Colon (tissue), 2 donors: ENCODE data around the gene PRPSAP2.
"Not testable (repeated sequence)": the region's sequence is repeated elsewhere in the genome, so short reads cannot be mapped to it uniquely, and the experiment has no call there.

Source experiments
- FAIRE-seq: peaks from 2 replicates; lab custom pipeline; 2012; peaks lifted over from hg19 to GRCh38; lab: Jason Lieb, UNC
- donor health status: control.
- donor health status: control.

Gene PRPSAP2

DNA sequence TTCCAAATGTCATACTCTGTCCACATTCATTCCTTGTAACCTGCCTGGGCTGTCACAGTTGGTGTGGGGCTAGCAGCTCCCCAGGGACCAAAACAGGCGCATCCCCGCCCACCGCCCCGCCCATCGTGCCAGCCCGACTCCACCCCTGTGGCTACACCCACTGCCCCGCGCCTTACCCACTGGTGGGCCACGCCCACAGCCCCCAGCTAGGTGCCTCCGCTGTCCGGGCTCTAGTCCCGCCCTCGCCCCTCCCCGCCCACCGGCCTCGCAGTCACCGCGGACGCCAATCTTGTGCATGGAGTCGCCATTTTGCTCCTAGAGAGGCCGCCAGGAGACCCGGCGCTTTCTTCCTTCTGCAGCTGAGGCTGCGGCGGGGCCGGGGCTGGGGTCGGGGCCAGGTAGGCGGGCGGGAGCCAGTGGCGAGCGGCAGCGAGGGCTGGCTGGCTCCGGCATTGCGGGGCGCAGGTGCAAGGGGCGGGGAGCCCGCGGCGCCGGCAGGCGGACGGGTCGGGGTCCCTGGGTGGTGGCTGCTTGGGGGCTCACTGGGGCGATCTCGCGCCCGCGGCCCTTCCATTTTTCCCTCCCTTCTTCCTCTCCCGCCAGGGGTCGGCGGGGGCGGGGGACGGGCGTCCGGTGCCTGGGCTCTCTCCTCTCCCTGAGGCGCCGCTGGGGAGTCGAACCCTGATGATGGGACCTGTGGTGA, at the start of gene PRPSAP2:
TSS of gene PRPSAP2 (plus strand) at position 268 of the 703 bp plus-strand sequence. CDS start 7,703 bp downstream, outside the sequence.
- FAIRE-seq = no peak

- FAIRE-seq = not testable (repeated sequence)
Measured at GRCh38 chr17:18815924-18816323, 42.0 kb upstream of the PRPSAP2 start.

GRCh38 chr17:18816489-18817371, 41.2 kb upstream of the PRPSAP2 start:
- peak; percentile 38 for FAIRE-seq

GRCh38 chr17:18821430-18821829, 36.5 kb upstream of the PRPSAP2 start:
- not testable (repeated sequence) for FAIRE-seq

- not testable (repeated sequence) for FAIRE-seq
Measured at GRCh38 chr17:18827613-18828012, 30.3 kb upstream of the PRPSAP2 start.

DNA sequence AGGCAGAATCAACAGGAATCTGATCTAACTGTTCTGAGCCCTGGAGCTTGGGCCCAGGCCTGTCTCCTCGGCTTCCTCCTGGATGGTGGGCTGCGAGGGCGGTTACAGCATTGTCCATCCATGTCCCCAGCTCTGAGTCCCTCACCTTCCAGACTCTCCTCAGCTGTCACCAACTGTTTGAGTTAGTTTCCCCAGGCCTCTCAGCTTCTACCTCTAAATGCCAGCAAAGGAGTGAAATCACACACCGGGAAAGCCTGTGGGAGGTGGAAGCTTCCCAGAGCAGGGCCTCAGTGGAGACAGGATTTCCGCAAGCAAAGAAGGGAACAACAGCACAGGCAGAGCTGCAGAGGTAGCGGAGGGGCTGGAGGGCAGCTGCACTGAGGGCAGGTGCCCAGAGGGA, 9.4 kb upstream of the PRPSAP2 start:
- no peak for FAIRE-seq

DNA sequence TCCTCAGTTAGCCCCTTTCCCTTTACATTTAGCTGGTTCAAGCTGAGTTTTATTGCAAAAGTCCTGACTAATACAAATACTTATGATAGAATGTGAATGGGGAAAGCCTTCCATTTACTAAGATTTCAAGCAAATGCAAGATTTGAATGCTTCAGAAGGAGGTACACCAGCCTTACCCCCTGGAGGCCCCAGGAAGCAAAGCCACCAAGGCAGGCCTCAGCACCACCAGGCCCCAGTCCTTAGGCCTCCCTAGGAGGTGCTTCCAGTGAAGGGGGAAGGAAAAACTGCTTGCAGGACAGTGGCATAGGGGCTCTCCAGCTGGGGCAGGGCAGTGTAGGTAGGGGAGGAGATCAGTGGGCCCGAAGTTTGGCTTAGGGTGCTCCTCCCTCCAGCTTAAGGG, 7.3 kb upstream of the PRPSAP2 start:
- no peak for FAIRE-seq

- no peak for FAIRE-seq
Measured at GRCh38 chr17:18851201-18851600, 6.7 kb upstream of the PRPSAP2 start.

DNA sequence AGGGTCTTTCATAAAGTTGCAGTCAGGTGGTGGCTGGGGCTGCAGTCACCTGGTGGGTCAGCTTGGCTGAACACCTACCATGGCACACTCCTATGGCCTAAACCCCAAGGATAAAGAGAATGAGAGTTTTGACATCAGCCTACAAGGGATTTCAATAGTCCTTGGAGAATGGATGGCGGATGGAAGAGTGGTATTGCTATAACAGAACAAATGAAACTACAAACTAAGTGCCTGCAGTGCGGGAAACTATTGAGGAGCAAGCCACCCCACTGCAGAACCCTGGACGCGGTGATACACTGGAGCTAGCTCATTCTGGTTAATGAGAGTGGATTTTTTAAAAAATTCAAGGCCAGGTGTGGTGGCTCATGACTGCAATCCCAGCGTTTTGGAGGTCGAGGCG, 3.0 kb upstream of the PRPSAP2 start:
- FAIRE-seq = no peak

DNA sequence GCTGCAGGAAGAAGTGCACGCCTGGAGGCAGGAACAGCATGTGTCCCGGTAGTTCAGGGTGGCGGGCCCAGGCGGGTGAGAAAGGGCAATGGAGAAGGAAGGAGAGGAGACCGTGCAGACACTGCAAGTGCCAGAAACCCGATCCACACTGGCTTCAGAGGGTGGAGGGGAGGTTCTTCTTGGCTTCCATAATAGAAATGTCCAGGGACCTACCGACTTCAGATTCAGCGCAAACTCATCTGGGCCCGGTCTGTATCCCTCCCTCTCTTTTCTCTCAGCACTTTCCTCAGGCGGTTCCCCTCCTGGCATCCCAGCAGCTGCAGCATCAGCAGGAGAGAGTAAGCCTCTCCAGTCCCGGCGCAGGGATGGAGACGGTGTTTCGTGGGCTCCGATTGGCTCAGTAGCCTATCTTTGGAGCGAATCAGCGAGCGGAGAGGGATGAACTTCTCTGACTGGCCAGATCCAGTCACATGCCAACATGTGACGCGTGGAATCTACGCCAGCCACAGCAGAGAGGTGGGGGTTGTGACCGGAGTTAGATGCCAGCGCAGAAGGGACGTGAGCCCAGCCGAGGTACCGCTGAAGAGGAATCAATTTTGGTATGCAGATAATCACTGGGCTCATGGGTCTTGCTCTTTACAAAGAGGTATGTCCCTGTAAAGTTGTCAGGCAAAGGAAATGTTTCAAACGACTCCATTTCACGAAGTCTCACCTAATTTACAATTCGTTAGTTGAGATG, 1.9 kb upstream of the PRPSAP2 start:
- no peak for FAIRE-seq

GRCh38 chr17:18856570-18856915, 1.4 kb upstream of the PRPSAP2 start:
- FAIRE-seq = no peak

DNA sequence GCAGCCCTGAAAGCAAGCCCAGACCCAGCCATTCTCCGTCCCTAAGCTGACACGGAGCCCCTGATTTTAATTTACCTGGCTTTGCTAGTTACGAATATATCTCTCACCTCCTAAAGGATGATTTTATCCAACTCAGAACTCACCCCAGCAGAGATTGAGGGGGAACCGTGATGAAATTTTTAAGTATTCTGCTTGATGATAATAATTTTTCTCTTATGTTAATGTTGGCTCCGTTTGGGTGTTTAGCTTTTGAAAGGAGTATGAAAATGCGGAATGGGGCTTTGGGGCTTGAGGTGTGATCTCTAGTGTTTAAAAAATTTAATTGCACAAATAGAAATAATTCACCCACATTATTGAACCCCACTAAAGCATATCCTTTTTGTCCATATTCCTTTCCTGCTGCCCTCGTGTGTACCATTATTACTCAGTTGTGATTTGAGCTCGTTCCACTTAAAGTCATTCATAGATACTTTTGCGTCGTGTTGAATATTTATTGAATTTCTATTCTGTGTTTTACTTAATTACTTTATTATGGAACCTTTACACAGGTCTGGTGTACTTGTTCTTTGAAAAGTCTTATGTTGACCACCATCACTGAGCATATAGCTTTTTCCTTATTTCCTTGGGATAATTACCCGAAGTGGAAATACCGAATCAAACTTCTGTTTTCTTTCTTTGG, 775 bp downstream of the PRPSAP2 start:
- FAIRE-seq = no peak

DNA sequence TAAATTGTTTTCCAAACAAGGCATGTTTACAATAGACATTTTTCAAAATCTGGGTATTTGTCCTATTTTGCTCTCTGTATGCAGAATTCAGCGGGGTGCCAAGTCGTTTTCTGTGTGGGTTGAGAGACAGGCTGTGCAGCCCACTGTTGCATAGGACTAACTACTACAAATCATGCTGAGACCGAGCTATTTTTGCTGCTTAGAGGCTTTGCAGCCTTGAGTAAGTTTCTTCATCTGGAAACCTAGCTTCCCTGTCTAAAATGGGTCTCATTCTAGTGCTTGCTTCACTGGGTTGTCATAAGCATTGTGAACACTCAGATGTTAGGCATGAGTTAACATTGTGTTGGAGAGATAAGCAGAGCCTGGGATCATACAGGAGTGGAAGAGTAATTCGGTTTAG, 1.3 kb downstream of the PRPSAP2 start:
- no peak for FAIRE-seq

GRCh38 chr17:18860161-18860972, 2.4 kb downstream of the PRPSAP2 start:
- FAIRE-seq = no peak

DNA sequence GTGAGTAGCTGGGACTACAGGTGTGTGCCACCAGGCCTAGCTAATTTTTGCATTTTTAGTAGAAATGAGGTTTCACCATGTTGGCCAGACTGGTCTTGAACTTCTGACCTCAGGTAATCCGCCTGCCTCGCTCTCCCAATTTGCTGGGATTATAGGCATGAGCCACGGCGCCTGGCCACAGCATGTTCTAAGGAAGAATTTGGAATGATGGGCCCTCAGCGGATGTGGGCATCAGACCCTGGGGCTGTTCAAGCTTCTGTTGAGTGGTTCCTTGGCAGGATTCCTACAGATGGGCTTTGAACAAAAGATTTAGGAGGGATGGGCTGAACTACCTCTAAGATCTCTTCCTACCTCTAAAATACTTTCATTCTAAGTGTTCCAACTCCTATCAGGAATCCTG, 4.1 kb downstream of the PRPSAP2 start:
- no peak for FAIRE-seq

GRCh38 chr17:18864996-18865395, 7.1 kb downstream of the PRPSAP2 start:
- FAIRE-seq = not testable (repeated sequence)

GRCh38 chr17:18866866-18867813, 9.2 kb downstream of the PRPSAP2 start:
- FAIRE-seq = no peak

- no peak for FAIRE-seq
Measured at GRCh38 chr17:18877104-18877645, 19.2 kb downstream of the PRPSAP2 start.

DNA sequence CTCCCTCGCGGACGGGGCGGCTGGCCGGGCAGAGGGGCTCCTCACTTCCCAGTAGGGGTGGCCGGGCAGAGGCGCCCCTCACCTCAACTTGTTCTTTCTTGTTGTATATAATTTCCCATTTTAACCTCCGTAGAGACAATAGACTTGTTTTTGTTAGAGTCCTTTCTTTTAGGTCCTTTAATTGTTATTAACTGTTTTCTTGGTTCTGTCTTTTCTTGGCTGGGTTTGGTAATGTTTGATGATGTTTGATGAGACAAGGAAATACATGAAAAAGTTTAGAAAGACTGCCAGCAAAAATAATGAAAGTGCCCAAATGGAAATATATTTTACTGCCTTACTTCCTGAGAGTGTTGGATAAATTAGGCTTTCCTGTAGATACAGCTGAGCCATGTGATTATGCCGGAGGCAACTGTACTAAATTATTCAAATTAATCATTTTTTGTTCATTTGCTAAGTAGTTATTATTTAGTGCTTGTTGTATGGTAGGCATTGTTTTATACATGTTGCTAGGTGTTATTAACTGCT, 30.9 kb downstream of the PRPSAP2 start:
- FAIRE-seq = no peak

DNA sequence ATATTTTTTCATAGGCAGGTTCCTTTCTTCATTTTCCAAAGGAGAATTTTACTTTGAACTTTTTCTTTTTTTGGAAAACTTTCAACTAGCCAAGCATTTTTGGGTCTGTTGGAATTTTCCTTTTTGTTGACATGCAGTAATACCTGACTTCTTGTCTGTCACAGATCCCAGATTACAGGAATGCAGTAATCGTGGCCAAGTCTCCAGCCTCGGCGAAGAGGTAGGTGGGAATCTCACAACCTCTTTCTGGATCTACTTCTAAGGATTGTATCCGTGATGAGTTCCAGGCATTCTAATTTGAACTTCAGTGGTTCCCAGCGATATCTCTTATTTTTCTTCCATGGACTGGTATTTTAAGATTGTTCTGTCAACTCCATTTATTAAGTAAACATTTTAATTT, 31.7 kb downstream of the PRPSAP2 start:
- no peak for FAIRE-seq
